ENCODE data around the gene KIF26B. TPM values are rescaled to one million over a fixed set of nuclear protein-coding genes. Genes with fewer than 3 reads are reported as not detected.

The KIF26B gene
- polyA plus RNA-seq, 1 donor (not counting 4 experiments of a cell fraction or from before 2014, with no cell fraction given) = 0.58 TPM

DNA sequence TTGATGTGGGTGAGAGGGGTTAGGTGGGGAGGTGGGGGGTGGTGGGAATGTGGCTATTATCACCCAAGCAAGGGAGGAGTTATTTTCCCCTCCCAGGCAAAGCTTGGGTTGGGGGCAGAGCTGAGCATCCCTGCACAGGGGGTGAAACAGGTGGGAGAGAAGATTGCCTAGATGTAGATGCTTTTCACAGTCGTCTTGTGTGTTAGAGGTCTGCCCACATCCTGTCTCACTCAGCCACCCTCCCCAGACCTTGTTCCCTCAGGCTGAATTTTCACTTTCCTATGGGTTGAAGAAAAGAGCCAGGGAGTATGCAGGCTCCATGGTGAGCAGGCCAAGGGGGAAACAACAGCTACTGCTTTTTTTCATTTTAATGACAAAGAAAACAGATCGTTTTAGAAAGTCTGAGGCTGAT, 223.5 kb downstream of the KIF26B start:
- H3K27me3 ChIP-seq (ENCODE audit: control insufficient read depth, extremely low read depth, insufficient read depth, low read length) = no peaks in the 10 kb centered on the region
- no peak for FAIRE-seq
- dilution Hi-C loops (cut with MboI; ENCODE audit: extremely low pct_ligation_motif_present, low sequenced_read_pairs) = no loop called here

DNA sequence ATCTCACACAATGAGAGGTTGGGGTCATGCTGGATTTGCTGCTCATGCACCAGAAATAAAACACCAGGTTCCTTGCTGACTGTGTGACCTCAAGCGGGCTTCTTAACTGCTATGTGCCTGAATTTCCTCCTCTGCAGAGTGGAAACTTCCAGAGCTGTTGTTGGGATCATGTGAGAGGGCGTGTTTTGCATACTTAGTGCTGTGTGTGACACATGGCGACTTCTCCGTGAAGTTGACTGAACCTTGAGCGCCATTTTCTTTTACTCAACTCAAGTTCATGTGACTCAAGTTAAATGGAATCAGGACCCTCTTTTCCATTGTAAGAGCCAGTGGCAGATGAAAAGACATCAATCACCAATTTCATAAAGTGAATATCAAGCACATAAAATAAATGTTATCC, 224.0 kb downstream of the KIF26B start:
- H3K79me2 ChIP-seq (ENCODE audit: control insufficient read depth, insufficient read depth, low read length) = no peaks in the 10 kb centered on the region
- H3K4me1 ChIP-seq (ENCODE audit: control insufficient read depth, extremely low read depth, insufficient read depth, low read length) = no peaks in the 10 kb centered on the region
- TF ChIP-seq EZH2 (IDR thresholded peaks at IDR 0.05; ENCODE audit: low read length) = no peak
- TF ChIP-seq, protein P1, sequence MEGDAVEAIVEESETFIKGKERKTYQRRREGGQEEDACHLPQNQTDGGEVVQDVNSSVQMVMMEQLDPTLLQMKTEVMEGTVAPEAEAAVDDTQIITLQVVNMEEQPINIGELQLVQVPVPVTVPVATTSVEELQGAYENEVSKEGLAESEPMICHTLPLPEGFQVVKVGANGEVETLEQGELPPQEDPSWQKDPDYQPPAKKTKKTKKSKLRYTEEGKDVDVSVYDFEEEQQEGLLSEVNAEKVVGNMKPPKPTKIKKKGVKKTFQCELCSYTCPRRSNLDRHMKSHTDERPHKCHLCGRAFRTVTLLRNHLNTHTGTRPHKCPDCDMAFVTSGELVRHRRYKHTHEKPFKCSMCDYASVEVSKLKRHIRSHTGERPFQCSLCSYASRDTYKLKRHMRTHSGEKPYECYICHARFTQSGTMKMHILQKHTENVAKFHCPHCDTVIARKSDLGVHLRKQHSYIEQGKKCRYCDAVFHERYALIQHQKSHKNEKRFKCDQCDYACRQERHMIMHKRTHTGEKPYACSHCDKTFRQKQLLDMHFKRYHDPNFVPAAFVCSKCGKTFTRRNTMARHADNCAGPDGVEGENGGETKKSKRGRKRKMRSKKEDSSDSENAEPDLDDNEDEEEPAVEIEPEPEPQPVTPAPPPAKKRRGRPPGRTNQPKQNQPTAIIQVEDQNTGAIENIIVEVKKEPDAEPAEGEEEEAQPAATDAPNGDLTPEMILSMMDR (optimal IDR thresholded peaks at IDR 0.05 in 1 of 3, IDR thresholded peaks at IDR 0.05 in 1 of 3, conservative IDR thresholded peaks at IDR 0.05 in 1 of 3; ENCODE audit: extremely low read depth in 1 of 3, insufficient read depth in 2 of 3, low read length in 3 of 3) = no peak
- H3K27ac ChIP-seq (ENCODE audit: control insufficient read depth, insufficient read depth, low read length) = no peak overlapping the region
- DNase-seq (ENCODE audit: low read depth, low spot score) (no peak), FAIRE-seq (no peak)
- H3K9me3 ChIP-seq (ENCODE audit: control insufficient read depth, low read depth, low read length) = no peaks in the 10 kb centered on the region
- no peak overlapping the region for H3K9ac ChIP-seq (ENCODE audit: control insufficient read depth, extremely low read depth, insufficient read depth, low read length)
- no peaks in the 10 kb centered on the region for H4K20me1 ChIP-seq (ENCODE audit: control insufficient read depth, extremely low read depth, insufficient read depth, low read length)
- H3K9me1 ChIP-seq (ENCODE audit: control insufficient read depth, extremely low read depth, insufficient read depth, low read length) = no peaks in the 10 kb centered on the region
- H3K27me3 ChIP-seq (ENCODE audit: control insufficient read depth, extremely low read depth, insufficient read depth, low read length) = no peaks in the 10 kb centered on the region
- no peak overlapping the region for H2AFZ ChIP-seq (ENCODE audit: control insufficient read depth, low read length)
- dilution Hi-C loops (cut with MboI; ENCODE audit: extremely low pct_ligation_motif_present, low sequenced_read_pairs) = no loop called here
- H3K4me2 ChIP-seq (ENCODE audit: control insufficient read depth, extremely low read depth, insufficient read depth, low read depth, low read length) = no peak overlapping the region
- H3K36me3 ChIP-seq (ENCODE audit: control insufficient read depth in 2 of 2, extremely low read depth in 1 of 2, insufficient read depth in 2 of 2, low read length in 2 of 2) = no peaks in the 10 kb centered on the region
- no peak overlapping the region for H3K4me3 ChIP-seq (ENCODE audit: control insufficient read depth in 2 of 3, extremely low read depth in 1 of 3, insufficient read depth in 2 of 3, low read depth in 1 of 3, low read length in 3 of 3)

More for the DNA sequence above, 223.5 kb downstream of the KIF26B start:
- H2AFZ ChIP-seq (ENCODE audit: control insufficient read depth, low read length) = no peak overlapping the region
- no peaks in the 10 kb centered on the region for H3K9me3 ChIP-seq (ENCODE audit: control insufficient read depth, low read depth, low read length)
- no peak overlapping the region for H3K9ac ChIP-seq (ENCODE audit: control insufficient read depth, extremely low read depth, insufficient read depth, low read length)
- TF ChIP-seq, protein P1 (optimal IDR thresholded peaks at IDR 0.05 in 1 of 3, IDR thresholded peaks at IDR 0.05 in 1 of 3, conservative IDR thresholded peaks at IDR 0.05 in 1 of 3; ENCODE audit: extremely low read depth in 1 of 3, insufficient read depth in 2 of 3, low read length in 3 of 3) = no peak
- TF ChIP-seq EZH2 (IDR thresholded peaks at IDR 0.05; ENCODE audit: low read length) = no peak
- no peaks in the 10 kb centered on the region for H4K20me1 ChIP-seq (ENCODE audit: control insufficient read depth, extremely low read depth, insufficient read depth, low read length)
- no peaks in the 10 kb centered on the region for H3K36me3 ChIP-seq (ENCODE audit: control insufficient read depth in 2 of 2, extremely low read depth in 1 of 2, insufficient read depth in 2 of 2, low read length in 2 of 2)
- H3K4me3 ChIP-seq (ENCODE audit: control insufficient read depth in 2 of 3, extremely low read depth in 1 of 3, insufficient read depth in 2 of 3, low read depth in 1 of 3, low read length in 3 of 3) = no peak overlapping the region
- DNase-seq (ENCODE audit: low read depth, low spot score) = no peak
- no peaks in the 10 kb centered on the region for H3K4me1 ChIP-seq (ENCODE audit: control insufficient read depth, extremely low read depth, insufficient read depth, low read length)
- H3K9me1 ChIP-seq (ENCODE audit: control insufficient read depth, extremely low read depth, insufficient read depth, low read length) = no peaks in the 10 kb centered on the region
- H3K79me2 ChIP-seq (ENCODE audit: control insufficient read depth, insufficient read depth, low read length) = no peaks in the 10 kb centered on the region
- H3K4me2 ChIP-seq (ENCODE audit: control insufficient read depth, extremely low read depth, insufficient read depth, low read depth, low read length) = no peak overlapping the region
- H3K27ac ChIP-seq (ENCODE audit: control insufficient read depth, insufficient read depth, low read length) = no peak overlapping the region
